IPS-NIHi7 (cell line): Measurements from ENCODE around the gene COX4I1.
"Not testable (repeated sequence)": the region's sequence is repeated elsewhere in the genome, so short reads cannot be mapped to it uniquely, and the experiment has no call there.

Source experiments
- DNase-seq: peaks from one replicate; pipeline ENCODE4 v3.0.0; 2012; ENCODE audit warnings: mixed read lengths; ENCODE audit errors: extremely low spot score

Gene COX4I1

GRCh38 chr16:85824161-85825135 is 25.0 kb downstream of the COX4I1 start:
- DNase-seq = no peak

- peak; percentile 56 for DNase-seq
Observed at GRCh38 chr16:85825326-85825725, 25.8 kb downstream of the COX4I1 start.

- no peak for DNase-seq
Observed at GRCh38 chr16:85826686-85827247, 27.3 kb downstream of the COX4I1 start.

- DNase-seq = no peak
Observed at GRCh38 chr16:85828166-85828565, 28.7 kb downstream of the COX4I1 start.

- DNase-seq = no peak
Observed at GRCh38 chr16:85829171-85829719, 29.8 kb downstream of the COX4I1 start.

GRCh38 chr16:85829751-85830445 is 30.4 kb downstream of the COX4I1 start:
- no peak for DNase-seq

GRCh38 chr16:85830821-85831220 is 31.3 kb downstream of the COX4I1 start:
- DNase-seq = no peak

GRCh38 chr16:85832570-85833218 is 33.2 kb downstream of the COX4I1 start:
- no peak for DNase-seq

GRCh38 chr16:85833219-85833920 is 33.9 kb downstream of the COX4I1 start:
- DNase-seq = no peak

- DNase-seq = no peak
Observed at GRCh38 chr16:85834741-85835140, 35.2 kb downstream of the COX4I1 start.

GRCh38 chr16:85835227-85835751 is 35.8 kb downstream of the COX4I1 start:
- DNase-seq = no peak

GRCh38 chr16:85835956-85836705 is 36.6 kb downstream of the COX4I1 start:
- no peak for DNase-seq

GRCh38 chr16:85836706-85837582 is 37.4 kb downstream of the COX4I1 start:
- no peak for DNase-seq

GRCh38 chr16:85837654-85838053 is 38.2 kb downstream of the COX4I1 start:
- DNase-seq = not testable (repeated sequence)

GRCh38 chr16:85838381-85838780 is 38.9 kb downstream of the COX4I1 start:
- DNase-seq = no peak

GRCh38 chr16:85838876-85839585 is 39.5 kb downstream of the COX4I1 start:
- DNase-seq = no peak

- no peak for DNase-seq
Observed at GRCh38 chr16:85839681-85840240, 40.3 kb downstream of the COX4I1 start.

GRCh38 chr16:85840395-85840794 is 40.9 kb downstream of the COX4I1 start:
- no peak for DNase-seq
